Measurements from ENCODE around the gene SART3. TPM values are rescaled to one million over a fixed set of nuclear protein-coding genes. Genes with fewer than 3 reads are reported as not detected.

Gene SART3
- polyA plus RNA-seq, 1 of the 3 experiments (the other 2 are of a cell fraction): 28.9 TPM

GRCh38 chr12:108594323-108594903 is 33.4 kb upstream of the SART3 start:
- no peak overlapping the region for H3K27ac ChIP-seq (ENCODE audit: low read depth in 2 of 2, low read length in 1 of 2)
- H3K9me2 ChIP-seq: no peaks in the 10 kb centered on the region
- H2AFZ ChIP-seq (ENCODE audit: low read depth): no peak overlapping the region
- peaks cover 0 to 31% of the 10 kb centered on the region in 2 experiments; a peak in 1 of 4 replicates for H3K4me1 ChIP-seq (ENCODE audit: control insufficient read depth in 1 of 2, insufficient read depth in 2 of 2, low read depth in 1 of 2, low read length in 1 of 2)
- no peaks in the 10 kb centered on the region for H3K27me3 ChIP-seq (ENCODE audit: insufficient read depth)
- H3K36me3 ChIP-seq (replicated peaks in 1 of 2; ENCODE audit: control insufficient read depth in 1 of 2, insufficient read depth in 2 of 2, low read length in 1 of 2): peaks cover 0 to 2% of the 10 kb centered on the region in 2 experiments
- no peaks in the 10 kb centered on the region for H3K9me3 ChIP-seq
- H4K20me1 ChIP-seq (ENCODE audit: insufficient read depth): no peaks in the 10 kb centered on the region
- no peak for TF ChIP-seq IRF3 (IDR thresholded peaks at IDR 0.05; ENCODE audit: low read depth, low read length)
- TF ChIP-seq POLR2AphosphoS5 (IDR thresholded peaks at IDR 0.05; ENCODE audit: low read depth, low read length): no peak
- no peak for TF ChIP-seq RFX5 (IDR thresholded peaks at IDR 0.05; ENCODE audit: low read length)
- TF ChIP-seq ZBTB33 (IDR thresholded peaks at IDR 0.05; ENCODE audit: borderline replicate concordance, low read depth): no peak
- no peak for TF ChIP-seq USF2 (IDR thresholded peaks at IDR 0.05; ENCODE audit: borderline replicate concordance, low read depth, low read length)
- ChIA-PET POLR2A (no interaction called here), CTCF (interaction anchor here (1.2 to 4.6 kb wide), 2 partner anchors 23 to 30 kb away, joined by 3 to 23 read pairs; no protein-coding TSS in a partner anchor)
- H3K4me2 ChIP-seq: no peak overlapping the region
- no peak overlapping the region for H3K4me3 ChIP-seq (ENCODE audit: low read depth in 2 of 2, low read length in 1 of 2)
- peaks cover 7% of the 10 kb centered on the region for H3F3A ChIP-seq (replicated peaks; ENCODE audit: insufficient read depth)
- no peaks in the 10 kb centered on the region for H3K79me2 ChIP-seq (ENCODE audit: insufficient read depth)
- no peak for DNase-seq
- H3K9ac ChIP-seq: no peak overlapping the region
- 95% methylated on average over 10 of the region's 10 CpGs for WGBS (ENCODE audit: low lambda C conversion rate)

- Histone ChIP-seq H3K27ac (ENCODE audit: low read depth in 2 of 2, low read length in 1 of 2) (no peak overlapping the region), H2AFZ (ENCODE audit: low read depth) (no peak overlapping the region), H4K20me1 (ENCODE audit: insufficient read depth) (no peaks in the 10 kb centered on the region), H3K79me2 (ENCODE audit: insufficient read depth) (no peaks in the 10 kb centered on the region), H3K9ac (no peak overlapping the region), H3K27me3 (ENCODE audit: insufficient read depth) (no peaks in the 10 kb centered on the region), H3K4me3 (ENCODE audit: low read depth in 2 of 2, low read length in 1 of 2) (no peak overlapping the region), H3K36me3 (replicated peaks in 1 of 2; ENCODE audit: control insufficient read depth in 1 of 2, insufficient read depth in 2 of 2, low read length in 1 of 2) (peaks cover 0 to 2% of the 10 kb centered on the region in 2 experiments), H3K4me2 (no peak overlapping the region), H3K9me3 (no peaks in the 10 kb centered on the region), H3K9me2 (no peaks in the 10 kb centered on the region), H3F3A (replicated peaks; ENCODE audit: insufficient read depth) (no peaks in the 10 kb centered on the region), H3K4me1 (ENCODE audit: control insufficient read depth in 1 of 2, insufficient read depth in 2 of 2, low read depth in 1 of 2, low read length in 1 of 2) (peaks cover 0 to 36% of the 10 kb centered on the region in 2 experiments; a peak in 1 of 4 replicates)
- ChIA-PET CTCF (interaction anchor here (1.0 to 4.6 kb wide), 2 partner anchors 25 kb away, joined by 4 to 23 read pairs; no protein-coding TSS in a partner anchor), POLR2A (no interaction called here)
- TF ChIP-seq POLR2AphosphoS5 (IDR thresholded peaks at IDR 0.05; ENCODE audit: low read depth, low read length) (no peak), IRF3 (IDR thresholded peaks at IDR 0.05; ENCODE audit: low read depth, low read length) (no peak), RXRA (IDR thresholded peaks at IDR 0.05; ENCODE audit: borderline replicate concordance, low read depth) (no peak), ZBTB33 (IDR thresholded peaks at IDR 0.05; ENCODE audit: borderline replicate concordance, low read depth) (no peak), TEAD4 (IDR thresholded peaks at IDR 0.05; ENCODE audit: borderline replicate concordance, insufficient read depth) (no peak), SIN3A (IDR thresholded peaks at IDR 0.05; ENCODE audit: borderline replicate concordance, low read depth, low read length) (no peak), JUND (IDR thresholded peaks at IDR 0.05) (no peak)
- no peak for DNase-seq
- WGBS (ENCODE audit: low lambda C conversion rate): 95% methylated on average over 15 of the region's 25 CpGs
Measured at GRCh38 chr12:108592033-108592909, 31.3 kb upstream of the SART3 start.
